ENCODE data around the gene TACC2.
"Not testable (repeated sequence)": the region's sequence is repeated elsewhere in the genome, so short reads cannot be mapped to it uniquely, and the experiment has no call there.

Gene TACC2

DNA sequence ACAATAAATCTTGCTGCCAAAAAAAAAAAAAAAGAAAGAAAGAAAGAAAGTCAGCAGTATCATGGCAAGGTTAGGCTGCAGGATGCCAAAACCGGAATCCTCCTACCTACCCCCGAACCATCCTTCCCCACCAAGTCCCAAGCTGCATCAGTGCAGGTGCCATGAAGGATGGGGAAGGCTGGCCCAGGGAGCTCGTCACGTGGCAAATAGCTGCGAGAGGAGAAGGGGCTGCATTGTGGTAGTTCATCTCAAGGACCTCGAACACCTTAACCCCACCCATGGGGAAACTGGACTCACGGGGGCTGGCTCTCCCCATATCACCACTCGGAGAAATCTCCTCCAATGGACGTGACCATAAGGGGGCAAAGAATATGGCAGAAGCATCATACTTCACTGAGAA lies 86.2 kb downstream of the TACC2 start:
- DNase-seq (ENCODE audit: low read depth), result no peak
- no peak for TF ChIP-seq CTCF (IDR thresholded peaks at IDR 0.05; ENCODE audit: control insufficient read depth, extremely low read depth, insufficient read depth)
- no peak overlapping the region for H3K4me3 ChIP-seq (ENCODE audit: low read depth, low read length)

GRCh38 chr10:122075876-122076275 lies 86.9 kb downstream of the TACC2 start:
- H3K4me3 ChIP-seq (ENCODE audit: low read depth, low read length); DNase-seq (ENCODE audit: low read depth): not testable (repeated sequence)

DNA sequence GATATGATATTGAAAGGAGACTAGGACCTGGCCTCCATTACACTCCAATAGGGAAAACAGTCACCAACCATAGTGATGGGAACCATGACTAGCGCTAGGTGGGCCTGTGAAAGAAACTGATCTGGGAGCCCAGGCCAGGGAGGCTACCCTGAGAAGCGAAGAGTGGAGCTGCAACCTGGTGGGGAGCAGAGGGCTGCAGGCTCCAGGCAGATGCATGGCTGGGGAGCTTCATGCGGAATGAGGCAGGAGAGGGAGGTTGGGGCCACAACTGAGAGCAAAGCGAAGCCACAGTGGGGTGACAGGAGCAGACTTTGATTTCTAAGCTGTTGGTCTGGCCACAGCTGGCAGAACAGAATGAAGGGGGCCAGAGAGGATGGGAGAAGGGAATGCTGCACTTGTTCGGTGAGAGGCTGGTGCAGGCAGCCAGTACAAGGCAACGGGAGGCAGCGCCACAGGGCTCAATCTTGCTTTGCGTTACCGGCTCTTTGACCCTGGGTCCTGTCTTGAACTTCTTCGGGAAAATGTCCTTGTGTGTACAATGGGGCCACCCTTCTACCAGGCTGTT lies 88.4 kb downstream of the TACC2 start:
- TF ChIP-seq CTCF (IDR thresholded peaks at IDR 0.05; ENCODE audit: control insufficient read depth, extremely low read depth, insufficient read depth), result no peak
- no peak for DNase-seq (ENCODE audit: low read depth)
- H3K4me3 ChIP-seq (ENCODE audit: low read depth, low read length), result no peak overlapping the region

GRCh38 chr10:122078326-122078725 lies 89.4 kb downstream of the TACC2 start:
- DNase-seq (ENCODE audit: low read depth), result no peak
- TF ChIP-seq CTCF (IDR thresholded peaks at IDR 0.05; ENCODE audit: control insufficient read depth, extremely low read depth, insufficient read depth), result no peak
- no peak overlapping the region for H3K4me3 ChIP-seq (ENCODE audit: low read depth, low read length)

DNA sequence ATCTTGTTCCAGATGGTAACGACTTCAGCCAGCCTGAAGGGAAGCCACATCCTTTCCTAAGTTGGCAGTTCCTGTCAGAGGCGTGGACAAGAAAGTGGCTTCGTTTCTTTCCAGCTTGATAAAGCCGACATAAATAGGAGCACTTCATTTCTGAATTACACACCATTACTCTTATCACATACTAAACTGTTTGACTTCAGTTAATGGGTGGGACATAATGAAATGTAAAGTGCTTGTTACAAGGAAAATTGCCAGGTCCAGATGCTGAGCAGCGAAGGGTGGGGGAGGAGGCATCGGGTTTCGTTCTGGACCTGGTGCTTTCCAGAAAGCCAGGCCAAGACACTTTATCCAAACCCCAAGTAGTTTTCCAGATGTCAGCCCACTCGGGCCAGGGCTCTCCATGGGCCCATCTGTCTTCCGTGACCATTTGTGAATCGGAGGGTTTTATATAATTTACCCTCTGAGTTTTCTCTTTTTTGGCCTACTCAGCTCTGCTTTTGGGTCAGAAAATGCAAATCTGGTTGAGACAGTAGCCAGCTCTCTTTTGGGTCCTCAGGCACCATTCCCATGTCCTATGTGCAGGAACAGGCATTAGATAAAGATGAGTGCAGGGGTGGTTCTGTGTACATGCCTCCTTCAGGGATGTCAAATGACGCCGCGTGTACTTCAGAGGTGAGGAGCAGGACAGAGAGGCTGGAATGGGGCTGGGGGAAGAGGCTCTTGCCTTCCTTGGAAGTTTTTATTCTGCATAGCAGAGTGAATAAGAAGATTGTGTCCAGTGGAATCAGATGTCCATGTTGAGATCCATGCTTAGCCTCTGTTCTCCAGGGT lies 90.2 kb downstream of the TACC2 start:
- no peak for DNase-seq (ENCODE audit: low read depth)
- TF ChIP-seq CTCF (IDR thresholded peaks at IDR 0.05; ENCODE audit: control insufficient read depth, extremely low read depth, insufficient read depth), result no peak
- H3K4me3 ChIP-seq (ENCODE audit: low read depth, low read length), result no peak overlapping the region

- TF ChIP-seq CTCF (IDR thresholded peaks at IDR 0.05; ENCODE audit: control insufficient read depth, extremely low read depth, insufficient read depth), result no peak
- no peak for DNase-seq (ENCODE audit: low read depth)
- H3K4me3 ChIP-seq (ENCODE audit: low read depth, low read length), result no peak overlapping the region
Measured at GRCh38 chr10:122082616-122083477, 93.9 kb downstream of the TACC2 start.

- no peak for TF ChIP-seq CTCF (IDR thresholded peaks at IDR 0.05; ENCODE audit: control insufficient read depth, extremely low read depth, insufficient read depth)
- H3K4me3 ChIP-seq (ENCODE audit: low read depth, low read length), result no peak overlapping the region
- no peak for DNase-seq (ENCODE audit: low read depth)
Measured at GRCh38 chr10:122083478-122084025, 94.6 kb downstream of the TACC2 start.

Data from LNCaP clone FGC (cell line).